ENCODE results near the gene KCNJ12. TPM values are rescaled to one million over a fixed set of nuclear protein-coding genes. Genes with fewer than 3 reads are reported as not detected.

KCNJ12 gene
- total RNA-seq, 4 donors from 2014 or later = 1.1 to 2.5 (median 2.3) TPM

GRCh38 chr17:21351366-21352065, 24.6 kb upstream of the KCNJ12 start:
- DNase-seq = peak; percentile 2
- intact Hi-C loops (cut with DNase I; ENCODE audit: low total_unique reads) (no loop called here), in situ Hi-C loops (cut with MboI; ENCODE audit: low pct_ligation_motif_present in 1 of 4, low pct_unique_long_range_greater_than_20kb in 1 of 4, low sequenced_read_pairs in 3 of 4) (no loop called here)
- no peaks in the 10 kb centered on the region for H3K9me3 ChIP-seq
- 75% methylated on average over 3 of the region's 3 CpGs; no CpG with 5 or more reads in 1 of the 2 donors for WGBS, 2 donors (ENCODE audit: low coverage in 1 of 2)
- no peaks in the 10 kb centered on the region for H3K27me3 ChIP-seq
- TF ChIP-seq CTCF (IDR thresholded peaks at IDR 0.05) (no peak), POLR2A (IDR thresholded peaks at IDR 0.05) (no peak), EP300 (IDR thresholded peaks at IDR 0.05; ENCODE audit: low read depth) (no peak)
- H3K27ac ChIP-seq = no peak overlapping the region
- no peaks in the 10 kb centered on the region for H3K36me3 ChIP-seq
- H3K4me1 ChIP-seq = no peaks in the 10 kb centered on the region
- no peak overlapping the region for H3K4me3 ChIP-seq

DNA sequence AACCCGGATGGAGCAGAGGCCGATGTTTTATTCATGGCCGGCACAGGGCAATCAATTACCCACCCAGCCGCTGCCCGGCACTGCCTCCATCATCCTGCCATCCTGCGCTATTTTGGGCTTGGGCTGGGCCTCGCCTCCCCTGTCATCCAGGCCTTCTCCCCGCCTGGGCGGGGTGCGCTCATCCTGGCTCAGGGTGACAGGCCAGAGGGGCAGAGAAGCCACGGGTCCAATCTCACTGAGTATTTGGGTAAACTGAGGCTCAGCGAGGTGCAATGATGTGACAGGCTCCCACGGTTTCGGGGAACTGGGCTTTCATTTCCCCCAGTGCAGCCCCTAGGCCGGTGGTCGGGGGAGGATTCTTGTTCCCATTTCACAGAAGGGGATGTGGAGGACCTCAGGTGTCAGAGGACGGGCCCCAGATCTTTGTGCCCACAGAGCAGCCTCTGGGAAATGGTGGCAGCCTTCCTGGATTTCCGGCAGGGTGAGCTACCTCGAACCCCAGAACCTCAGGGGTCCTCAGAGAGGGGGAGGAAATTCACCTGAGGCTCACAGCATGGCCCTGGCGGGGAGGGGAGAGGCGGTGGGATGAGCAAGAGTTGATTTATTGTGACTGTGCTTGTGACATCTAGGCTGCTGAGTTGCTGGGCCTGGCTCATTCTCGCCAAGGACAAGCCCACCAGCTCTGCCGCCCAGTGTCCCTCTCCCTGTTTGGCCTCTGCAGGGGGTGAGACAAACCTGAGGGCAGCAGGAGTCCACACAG, 23.8 kb upstream of the KCNJ12 start:
- no peaks in the 10 kb centered on the region for H3K4me1 ChIP-seq
- no peak overlapping the region for H3K27ac ChIP-seq
- no peaks in the 10 kb centered on the region for H3K27me3 ChIP-seq
- TF ChIP-seq CTCF (IDR thresholded peaks at IDR 0.05) (no peak), POLR2AphosphoS5 (IDR thresholded peaks at IDR 0.05) (no peak), EP300 (IDR thresholded peaks at IDR 0.05; ENCODE audit: low read depth) (no peak), POLR2A (IDR thresholded peaks at IDR 0.05) (no peak)
- in situ Hi-C loops (cut with MboI; ENCODE audit: low pct_ligation_motif_present in 1 of 4, low pct_unique_long_range_greater_than_20kb in 1 of 4, low sequenced_read_pairs in 3 of 4) = no loop called here
- intact Hi-C loops (cut with DNase I; ENCODE audit: low total_unique reads) = no loop called here
- WGBS, 2 donors (ENCODE audit: low coverage in 1 of 2) = 91 to 100% methylated on average over 2 to 20 of the region's 23 CpGs
- H3K9me3 ChIP-seq = no peaks in the 10 kb centered on the region
- H3K4me3 ChIP-seq = no peak overlapping the region
- no peaks in the 10 kb centered on the region for H3K36me3 ChIP-seq
- peak; percentile 5 for DNase-seq

- H3K4me1 ChIP-seq = no peaks in the 10 kb centered on the region
- no peak overlapping the region for H3K27ac ChIP-seq
- DNase-seq = no peak
- TF ChIP-seq EP300 (IDR thresholded peaks at IDR 0.05; ENCODE audit: low read depth) (no peak), CTCF (IDR thresholded peaks at IDR 0.05) (no peak), POLR2A (IDR thresholded peaks at IDR 0.05) (no peak), POLR2AphosphoS5 (IDR thresholded peaks at IDR 0.05) (no peak)
- in situ Hi-C loops (cut with MboI; ENCODE audit: low pct_ligation_motif_present in 1 of 4, low pct_unique_long_range_greater_than_20kb in 1 of 4, low sequenced_read_pairs in 3 of 4) = no loop called here
- intact Hi-C loops (cut with DNase I; ENCODE audit: low total_unique reads) = no loop called here
- WGBS, 2 donors (ENCODE audit: low coverage in 1 of 2) = 88% methylated on average over 8 of the region's 8 CpGs; no CpG with 5 or more reads in 1 of the 2 donors
- H3K27me3 ChIP-seq = no peaks in the 10 kb centered on the region
- H3K9me3 ChIP-seq = no peaks in the 10 kb centered on the region
- H3K4me3 ChIP-seq = no peak overlapping the region
- H3K36me3 ChIP-seq = no peaks in the 10 kb centered on the region
Measured at GRCh38 chr17:21352981-21353265, 23.2 kb upstream of the KCNJ12 start.

DNA sequence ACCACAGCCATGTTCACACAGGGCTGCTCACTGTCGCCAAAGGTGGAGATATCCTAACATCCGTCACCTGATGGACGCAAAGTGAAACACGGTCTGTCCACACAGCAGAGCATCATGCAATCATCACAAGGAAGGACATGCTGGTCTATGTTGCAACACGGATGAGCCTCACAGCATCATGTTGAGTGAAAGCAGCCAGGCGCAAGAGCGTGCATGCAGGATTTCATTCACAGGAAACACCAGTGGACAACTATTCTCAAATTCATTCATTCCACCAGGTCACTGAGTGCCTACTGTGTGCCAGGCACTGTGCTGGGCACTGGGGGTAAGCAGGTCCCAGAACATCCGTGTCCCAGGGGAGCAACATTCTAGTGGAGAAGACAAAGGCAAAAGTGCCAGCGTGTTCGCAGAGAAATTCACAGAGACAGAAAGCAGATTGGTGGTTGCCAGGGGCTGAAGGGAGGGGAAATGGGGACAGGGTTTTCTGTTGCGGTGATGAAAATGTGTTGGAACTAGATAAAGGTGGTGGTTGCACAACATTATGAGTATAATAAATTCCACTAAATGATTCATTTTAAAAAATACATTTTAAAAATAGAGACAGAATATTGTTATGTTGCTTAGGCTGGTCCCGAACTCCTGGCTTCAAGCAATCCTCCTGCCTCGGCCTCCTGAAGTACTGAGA, 22.7 kb upstream of the KCNJ12 start:
- 75 to 76% methylated on average over 6 to 13 of the region's 13 CpGs for WGBS, 2 donors (ENCODE audit: low coverage in 1 of 2)
- no peak overlapping the region for H3K27ac ChIP-seq
- intact Hi-C loops (cut with DNase I; ENCODE audit: low total_unique reads) (no loop called here), in situ Hi-C loops (cut with MboI; ENCODE audit: low pct_ligation_motif_present in 1 of 4, low pct_unique_long_range_greater_than_20kb in 1 of 4, low sequenced_read_pairs in 3 of 4) (no loop called here)
- H3K27me3 ChIP-seq = no peaks in the 10 kb centered on the region
- no peak overlapping the region for H3K4me3 ChIP-seq
- H3K4me1 ChIP-seq = no peaks in the 10 kb centered on the region
- DNase-seq = no peak
- no peaks in the 10 kb centered on the region for H3K9me3 ChIP-seq
- H3K36me3 ChIP-seq = no peaks in the 10 kb centered on the region
- TF ChIP-seq EP300 (IDR thresholded peaks at IDR 0.05; ENCODE audit: low read depth) = no peak
- no peak for TF ChIP-seq CTCF (IDR thresholded peaks at IDR 0.05)
- TF ChIP-seq POLR2AphosphoS5 (IDR thresholded peaks at IDR 0.05) = no peak

All from transverse colon (tissue), 4 donors.